ENCODE data around the gene TTC7B.

DNA sequence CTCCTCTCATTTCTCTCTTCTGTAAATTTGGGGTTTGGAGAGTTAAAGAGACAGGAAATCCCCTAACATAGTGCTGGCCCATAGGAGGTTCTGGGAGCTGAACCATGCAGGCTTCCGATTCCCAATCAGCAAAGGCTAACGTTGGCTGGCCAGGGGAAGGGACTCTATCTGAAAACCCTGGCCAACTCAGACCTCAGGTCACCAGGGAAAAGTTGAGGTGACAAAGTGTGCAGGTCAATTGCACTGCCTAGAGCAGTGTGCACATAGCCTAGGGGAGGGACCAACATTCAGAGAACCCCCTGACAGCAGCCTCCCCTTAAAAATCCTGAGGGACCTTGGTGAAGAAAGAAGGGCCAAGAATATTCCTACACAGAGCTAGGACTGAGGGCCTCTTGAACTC is 38.9 kb downstream of the TTC7B start:
- TF ChIP-seq, protein P1, sequence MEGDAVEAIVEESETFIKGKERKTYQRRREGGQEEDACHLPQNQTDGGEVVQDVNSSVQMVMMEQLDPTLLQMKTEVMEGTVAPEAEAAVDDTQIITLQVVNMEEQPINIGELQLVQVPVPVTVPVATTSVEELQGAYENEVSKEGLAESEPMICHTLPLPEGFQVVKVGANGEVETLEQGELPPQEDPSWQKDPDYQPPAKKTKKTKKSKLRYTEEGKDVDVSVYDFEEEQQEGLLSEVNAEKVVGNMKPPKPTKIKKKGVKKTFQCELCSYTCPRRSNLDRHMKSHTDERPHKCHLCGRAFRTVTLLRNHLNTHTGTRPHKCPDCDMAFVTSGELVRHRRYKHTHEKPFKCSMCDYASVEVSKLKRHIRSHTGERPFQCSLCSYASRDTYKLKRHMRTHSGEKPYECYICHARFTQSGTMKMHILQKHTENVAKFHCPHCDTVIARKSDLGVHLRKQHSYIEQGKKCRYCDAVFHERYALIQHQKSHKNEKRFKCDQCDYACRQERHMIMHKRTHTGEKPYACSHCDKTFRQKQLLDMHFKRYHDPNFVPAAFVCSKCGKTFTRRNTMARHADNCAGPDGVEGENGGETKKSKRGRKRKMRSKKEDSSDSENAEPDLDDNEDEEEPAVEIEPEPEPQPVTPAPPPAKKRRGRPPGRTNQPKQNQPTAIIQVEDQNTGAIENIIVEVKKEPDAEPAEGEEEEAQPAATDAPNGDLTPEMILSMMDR (IDR thresholded peaks at IDR 0.05): no peak
- TF ChIP-seq POLR2A (IDR thresholded peaks at IDR 0.05): no peak
